K562 (cell line): ENCODE results near the gene ACAP2. TPM values are rescaled to one million over a fixed set of nuclear protein-coding genes. Genes with fewer than 3 reads are reported as not detected.

ENCODE experiments used
- KLF1 ChIP-seq: fragments of 450-650 bp; IDR thresholded peaks from 2 replicates; pipeline ENCODE4 v1.6.1; 2016; ENCODE audit warnings: missing genetic modification characterization, missing compliant biosample characterization
- NCOA6 ChIP-seq: fragments of 450-650 bp; IDR thresholded peaks from 2 replicates; pipeline ENCODE4 v1.6.1; 2017; ENCODE audit warnings: mild to moderate bottlenecking
- PHB ChIP-seq: fragments of 250-450 bp; sonication (Bioruptor Pico); IDR thresholded peaks from 2 replicates; pipeline ENCODE4 v1.5.0; 2021
- PTTG1 ChIP-seq: fragments of 450-650 bp; IDR thresholded peaks from 2 replicates; pipeline ENCODE4 v1.6.1; 2016; ENCODE audit warnings: low read depth, mild to moderate bottlenecking, missing genetic modification characterization, missing compliant biosample characterization
- RFX7 ChIP-seq: fragments of 250-450 bp; sonication (Bioruptor Pico); IDR thresholded peaks from 2 replicates; pipeline ENCODE4 v1.5.1; 2021; ENCODE audit warnings: mild to moderate bottlenecking
- SMAD4 ChIP-seq: fragments of 250-450 bp; sonication (Bioruptor Pico); conservative IDR thresholded peaks from 2 replicates; pipeline ENCODE4 v1.8.0; 2021; ENCODE audit warnings: inconsistent platforms, mild to moderate bottlenecking, moderate library complexity
- ZNF592 ChIP-seq: fragments of 450-650 bp; IDR thresholded peaks from 2 replicates; pipeline ENCODE4 v1.6.1; 2017; ENCODE audit warnings: antibody characterized with exemption, mild to moderate bottlenecking
- polyA plus RNA-seq, 8 experiments: library from polyadenylated mRNA; depleted of rRNA in 4 of 8; stranded (reverse) in 5 of 8; unstranded in 3 of 8; fragments of >200 nt; fragmentation: Nextera tagmentation in 2 of 8; fragmentation: Illumina TruSeq in 1 of 8; extraction: Ambion mirVana in 2 of 8; extraction: Trizol in 1 of 8; gene quantifications; 2 replicates each; pipeline versions ENCODE4 v1.2.1 to v1.2.3, GENCODE V29; 2011 to 2014; ENCODE audit warnings: inconsistent platforms in 1 of 8, missing spikeins in 1 of 8
- total RNA-seq, 7 experiments: library from RNA; depleted of rRNA in 6 of 7; stranded (reverse); fragments of >200 nt in 6 of 7; fragmentation: Illumina TruSeq in 2 of 7; extraction: Trizol in 2 of 7; gene quantifications; 2 replicates each; pipeline versions ENCODE4 v1.2.1 to v1.2.3, GENCODE V29; 2011 to 2021; ENCODE audit warnings: low replicate concordance in 1 of 7
- TF ChIP-seq, protein P1 (sequence below): fragments of 450-650 bp; IDR thresholded peaks from 2 replicates; pipeline ENCODE4 v1.6.1; 2016; ENCODE audit warnings: missing biosample characterization, missing genetic modification characterization

The ACAP2 gene
- total and polyA plus RNA-seq, 9 of the 15 experiments (the other 6 are each of a cell fraction or from before 2014, with no cell fraction given), result 10.6 to 52.7 (median 34.4) TPM

- TF ChIP-seq, protein P1, sequence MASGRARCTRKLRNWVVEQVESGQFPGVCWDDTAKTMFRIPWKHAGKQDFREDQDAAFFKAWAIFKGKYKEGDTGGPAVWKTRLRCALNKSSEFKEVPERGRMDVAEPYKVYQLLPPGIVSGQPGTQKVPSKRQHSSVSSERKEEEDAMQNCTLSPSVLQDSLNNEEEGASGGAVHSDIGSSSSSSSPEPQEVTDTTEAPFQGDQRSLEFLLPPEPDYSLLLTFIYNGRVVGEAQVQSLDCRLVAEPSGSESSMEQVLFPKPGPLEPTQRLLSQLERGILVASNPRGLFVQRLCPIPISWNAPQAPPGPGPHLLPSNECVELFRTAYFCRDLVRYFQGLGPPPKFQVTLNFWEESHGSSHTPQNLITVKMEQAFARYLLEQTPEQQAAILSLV, result no peak
- TF ChIP-seq RFX7 (CRISPR knock-in tag), result no peak
- no peak for TF ChIP-seq PHB
- TF ChIP-seq ZNF592, result no peak
- TF ChIP-seq PTTG1 (tag), result no peak
- no peak for TF ChIP-seq NCOA6
- TF ChIP-seq KLF1 (tag), result no peak
- TF ChIP-seq SMAD4, result no peak
Observed at GRCh38 chr3:195397524-195397923, 45.3 kb downstream of the ACAP2 start (continued).
